ENCODE measurements around the gene ERAL1. TPM values are rescaled to one million over a fixed set of nuclear protein-coding genes. Genes with fewer than 3 reads are reported as not detected.
"Not testable (repeated sequence)": the region's sequence is repeated elsewhere in the genome, so short reads cannot be mapped to it uniquely, and the experiment has no call there.

Gene ERAL1
- total and polyA plus RNA-seq, 2 of the 8 experiments (the other 6 are each of a cell fraction or from before 2014, with no cell fraction given) = 67.8 to 122 TPM

GRCh38 chr17:28846699-28847098, 8.1 kb upstream of the ERAL1 start:
- H4K8ac ChIP-seq (ENCODE audit: extremely low read depth, insufficient read depth, low read length); H3K14ac ChIP-seq (ENCODE audit: insufficient read length); H3K4ac ChIP-seq (replicated peaks; ENCODE audit: insufficient read length, low read depth, low read length); H2AK5ac ChIP-seq (ENCODE audit: low read depth, low read length); H3K9me3 ChIP-seq (ENCODE audit: insufficient read depth in 2 of 2, low read depth in 1 of 2, low read length in 1 of 2); H2AFZ ChIP-seq (ENCODE audit: low read length); H2BK5ac ChIP-seq (ENCODE audit: low read depth, low read length); H3K27ac ChIP-seq (ENCODE audit: low read depth, low read length); H2BK15ac ChIP-seq (ENCODE audit: low read length); H2BK12ac ChIP-seq (ENCODE audit: low read depth, low read length); H2BK120ac ChIP-seq (replicated peaks; ENCODE audit: low read depth, low read length); H3K56ac ChIP-seq (replicated peaks; ENCODE audit: insufficient read length, low read depth, low read length); H4K91ac ChIP-seq (replicated peaks; ENCODE audit: insufficient read length, low read length); H4K20me1 ChIP-seq (replicated peaks in 1 of 2; ENCODE audit: control insufficient read depth in 1 of 2, insufficient read depth in 2 of 2, low read length in 2 of 2); H3K18ac ChIP-seq (ENCODE audit: extremely low read depth, low read length); H3K27me3 ChIP-seq (replicated peaks in 1 of 4; ENCODE audit: control insufficient read depth in 3 of 4, extremely low read depth in 1 of 4, insufficient read depth in 3 of 4, low read length in 3 of 4); H3K4me3 ChIP-seq (ENCODE audit: extremely low read depth in 1 of 4, insufficient read depth in 2 of 4, low read depth in 3 of 4, low read length in 4 of 4); H3K23me2 ChIP-seq (ENCODE audit: low read depth, low read length); FAIRE-seq; H3K79me1 ChIP-seq (ENCODE audit: low read depth, low read length); H4K5ac ChIP-seq (ENCODE audit: insufficient read length, low read depth, low read length); H3K79me2 ChIP-seq (ENCODE audit: control insufficient read depth in 1 of 2, insufficient read depth in 2 of 2, low read length in 2 of 2); H2BK20ac ChIP-seq (ENCODE audit: low read length); H3K4me2 ChIP-seq (ENCODE audit: insufficient read depth in 1 of 2, low read depth in 2 of 2, low read length in 2 of 2); DNase-seq (ENCODE audit: low read depth in 1 of 2, low spot score in 2 of 2); H3K23ac ChIP-seq (ENCODE audit: insufficient read length); H3K4me1 ChIP-seq (replicated peaks in 1 of 4; ENCODE audit: control insufficient read depth in 3 of 4, insufficient read depth in 4 of 4, low read length in 3 of 4); H3K9ac ChIP-seq (replicated peaks in 1 of 4; ENCODE audit: extremely low read depth in 1 of 4, low read depth in 3 of 4, low read length in 3 of 4); H3K36me3 ChIP-seq (ENCODE audit: control insufficient read depth in 2 of 4, insufficient read depth in 4 of 4, low read length in 3 of 4): not testable (repeated sequence)
- ChIA-PET POLR2A (ENCODE audit: partially characterized antibody) (interaction anchor here (0.6 kb wide), 1 partner anchor 445 kb away, joined by 3 read pairs; no protein-coding TSS in a partner anchor), CTCF (ENCODE audit: partially characterized antibody) (interaction anchor here (0.7 to 1.5 kb wide), 4 partner anchors 9 to 120 kb away, joined by 3 to 5 read pairs (median 4); partner anchors contain the start of gene ERAL1)
- WGBS, 2 experiments (ENCODE audit: extremely low coverage in 1 of 2, insufficient coverage in 1 of 2, insufficient read length in 1 of 2, insufficient replicate concordance in 2 of 2, low coverage in 1 of 2, low lambda C conversion rate in 2 of 2, missing lambda C conversion rate in 1 of 2) = 95% methylated on average over 9 of the region's 9 CpGs; no CpG with 5 or more reads in 1 of the 2 experiments

Measured in H1 (cell line).